PC-3 (cell line): Measurements from ENCODE around the gene SRRT. TPM values are rescaled to one million over a fixed set of nuclear protein-coding genes. Genes with fewer than 3 reads are reported as not detected.

Experiments used
- ATAC-seq: fragments of 200-7000 bp; cut with Tn5 transposase; 2 replicates; pipeline ENCODE4 v1.9.1; 2020; ENCODE audit warnings: mild to moderate bottlenecking, moderate library complexity
- BruUV-seq: library from RNA; stranded (reverse); fragments of 400-500 nt; replicated peaks from 2 replicates; lab custom pipeline; 2021; lab: Mats Ljungman, UMichigan
- CTCF ChIA-PET: fragments of 300-600 bp; sonication (Branson Sonifier 250); formaldehyde crosslinking; loops from one replicate; lab custom pipeline; 2022; ENCODE audit warnings: antibody characterized with exemption; lab: Charles Lee
- POLR2A ChIA-PET: fragments of 300-600 bp; sonication (Branson Sonifier 250); formaldehyde crosslinking; loops from one replicate; lab custom pipeline; 2022; ENCODE audit warnings: antibody characterized with exemption; ENCODE audit not compliant: unreplicated experiment; lab: Charles Lee
- DNase-seq: peaks from one replicate; pipeline ENCODE4 v3.0.0-alpha.2; 2015
- H2AFZ ChIP-seq: fragments of 300-600 bp; sonication (generic); 2 replicates; pipeline ENCODE4 v1.6.0; 2016; ENCODE audit warnings: antibody characterized with exemption, low read length
- H3F3A ChIP-seq: fragments of 300-600 bp; sonication (generic); one replicate; pipeline ENCODE4 v1.6.0; 2017; ENCODE audit warnings: antibody characterized with exemption, low read length, control low read depth, mild to moderate bottlenecking; ENCODE audit not compliant: unreplicated experiment
- H3K27ac ChIP-seq: fragments of 300-600 bp; sonication (generic); 2 replicates; pipeline ENCODE4 v1.5.1; 2016; ENCODE audit warnings: mild to moderate bottlenecking, low read length
- H3K27me3 ChIP-seq: fragments of 300-600 bp; sonication (generic); 2 replicates; pipeline ENCODE4 v1.6.1; 2016; ENCODE audit warnings: low read length, mixed read lengths
- H3K36me3 ChIP-seq: fragments of 300-600 bp; sonication (generic); 2 replicates; pipeline ENCODE4 v1.6.1; 2016; ENCODE audit warnings: low read depth, mixed run types, low read length, mixed read lengths
- H3K4me1 ChIP-seq: fragments of 300-600 bp; sonication (generic); 2 replicates; pipeline ENCODE4 v1.5.1; 2016; ENCODE audit warnings: low read length; ENCODE audit not compliant: insufficient read depth
- H3K4me2 ChIP-seq: fragments of 300-600 bp; sonication (generic); 2 replicates; pipeline ENCODE4 v1.6.0; 2016; ENCODE audit warnings: low read length
- H3K4me3 ChIP-seq: fragments of 300-600 bp; sonication (generic); 2 replicates; pipeline ENCODE4 v1.5.1; 2016; ENCODE audit warnings: mild to moderate bottlenecking, low read length, mixed read lengths
- H3K79me2 ChIP-seq: fragments of 300-600 bp; sonication (generic); 2 replicates; pipeline ENCODE4 v1.6.1; 2017; ENCODE audit warnings: low read length, mixed read lengths
- H3K9ac ChIP-seq: fragments of 300-600 bp; sonication (generic); 2 replicates; pipeline ENCODE4 v1.6.0; 2016; ENCODE audit warnings: mild to moderate bottlenecking, low read length
- H3K9me2 ChIP-seq: fragments of 300-600 bp; sonication (generic); replicated peaks from 2 replicates; pipeline ENCODE4 v1.6.1; 2016; ENCODE audit warnings: mixed run types, low read length, mixed read lengths
- H3K9me3 ChIP-seq: fragments of 300-600 bp; sonication (generic); 2 replicates; pipeline ENCODE4 v1.6.1; 2016; ENCODE audit warnings: low read length, mixed read lengths
- H4K20me1 ChIP-seq: fragments of 300-600 bp; sonication (generic); 2 replicates; pipeline ENCODE4 v1.6.1; 2016; ENCODE audit warnings: low read length, mixed read lengths
- EZH2 ChIP-seq: fragments of 300-600 bp; sonication (generic); IDR thresholded peaks from one replicate; pipeline ENCODE4 v1.6.1; 2017; ENCODE audit warnings: antibody characterized with exemption, mild to moderate bottlenecking, low read length; ENCODE audit not compliant: unreplicated experiment
- EZH2phosphoT487 ChIP-seq: fragments of 300-600 bp; sonication (generic); IDR thresholded peaks from 2 replicates; pipeline ENCODE4 v1.6.1; 2018; ENCODE audit warnings: mild to moderate bottlenecking, antibody characterized with exemption, low read length, borderline replicate concordance
- intact Hi-C: fragments of 100-400 bp; cut with micrococcal nuclease; formaldehyde crosslinking; loops from 2 replicates; pipeline ENCODE4 v1.9.0; 2023
- total RNA-seq: library from RNA; depleted of rRNA; stranded (reverse); fragments of >200 nt; gene quantifications from 2 replicates; pipeline ENCODE4 v1.2.3, GENCODE V29; 2014
- TF ChIP-seq, protein P1 (sequence below): fragments of 300-600 bp; sonication (generic); conservative IDR thresholded peaks from 2 replicates; pipeline ENCODE4 v1.5.1; 2017; ENCODE audit warnings: antibody characterized with exemption, low read depth, mild to moderate bottlenecking, low read length

The SRRT gene
- total RNA-seq, 1 experiment from 2014 or later, result 177 TPM

- Histone ChIP-seq H3F3A (no peaks in the 10 kb centered on the region), H3K27me3 (peaks cover 17% of the 10 kb centered on the region), H3K79me2 (peaks cover 10% of the 10 kb centered on the region), H3K4me2 (no peak overlapping the region), H2AFZ (no peak overlapping the region), H4K20me1 (no peaks in the 10 kb centered on the region), H3K4me3 (no peak overlapping the region), H3K9me3 (no peaks in the 10 kb centered on the region), H3K9ac (no peak overlapping the region), H3K27ac (no peak overlapping the region), H3K36me3 (peaks cover 3% of the 10 kb centered on the region; the same call in 1 of the 2 replicates), H3K9me2 (no peaks in the 10 kb centered on the region), H3K4me1 (peaks cover 35% of the 10 kb centered on the region)
- DNase-seq, result no peak
- intact Hi-C loops, result loop anchor here (10.0 kb wide), 1 partner anchor 241 kb away; no protein-coding TSS in a partner anchor
- no peak for ATAC-seq
- ChIA-PET CTCF (no interaction called here), POLR2A (no interaction called here)
- no TSS peak for BruUV-seq
- no peak for TF ChIP-seq EZH2
- no peak for TF ChIP-seq EZH2phosphoT487
- TF ChIP-seq, protein P1, sequence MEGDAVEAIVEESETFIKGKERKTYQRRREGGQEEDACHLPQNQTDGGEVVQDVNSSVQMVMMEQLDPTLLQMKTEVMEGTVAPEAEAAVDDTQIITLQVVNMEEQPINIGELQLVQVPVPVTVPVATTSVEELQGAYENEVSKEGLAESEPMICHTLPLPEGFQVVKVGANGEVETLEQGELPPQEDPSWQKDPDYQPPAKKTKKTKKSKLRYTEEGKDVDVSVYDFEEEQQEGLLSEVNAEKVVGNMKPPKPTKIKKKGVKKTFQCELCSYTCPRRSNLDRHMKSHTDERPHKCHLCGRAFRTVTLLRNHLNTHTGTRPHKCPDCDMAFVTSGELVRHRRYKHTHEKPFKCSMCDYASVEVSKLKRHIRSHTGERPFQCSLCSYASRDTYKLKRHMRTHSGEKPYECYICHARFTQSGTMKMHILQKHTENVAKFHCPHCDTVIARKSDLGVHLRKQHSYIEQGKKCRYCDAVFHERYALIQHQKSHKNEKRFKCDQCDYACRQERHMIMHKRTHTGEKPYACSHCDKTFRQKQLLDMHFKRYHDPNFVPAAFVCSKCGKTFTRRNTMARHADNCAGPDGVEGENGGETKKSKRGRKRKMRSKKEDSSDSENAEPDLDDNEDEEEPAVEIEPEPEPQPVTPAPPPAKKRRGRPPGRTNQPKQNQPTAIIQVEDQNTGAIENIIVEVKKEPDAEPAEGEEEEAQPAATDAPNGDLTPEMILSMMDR, result no peak
These were observed 18.5 kb downstream of the SRRT start for GRCh38 chr7:100893318-100893895.

DNA sequence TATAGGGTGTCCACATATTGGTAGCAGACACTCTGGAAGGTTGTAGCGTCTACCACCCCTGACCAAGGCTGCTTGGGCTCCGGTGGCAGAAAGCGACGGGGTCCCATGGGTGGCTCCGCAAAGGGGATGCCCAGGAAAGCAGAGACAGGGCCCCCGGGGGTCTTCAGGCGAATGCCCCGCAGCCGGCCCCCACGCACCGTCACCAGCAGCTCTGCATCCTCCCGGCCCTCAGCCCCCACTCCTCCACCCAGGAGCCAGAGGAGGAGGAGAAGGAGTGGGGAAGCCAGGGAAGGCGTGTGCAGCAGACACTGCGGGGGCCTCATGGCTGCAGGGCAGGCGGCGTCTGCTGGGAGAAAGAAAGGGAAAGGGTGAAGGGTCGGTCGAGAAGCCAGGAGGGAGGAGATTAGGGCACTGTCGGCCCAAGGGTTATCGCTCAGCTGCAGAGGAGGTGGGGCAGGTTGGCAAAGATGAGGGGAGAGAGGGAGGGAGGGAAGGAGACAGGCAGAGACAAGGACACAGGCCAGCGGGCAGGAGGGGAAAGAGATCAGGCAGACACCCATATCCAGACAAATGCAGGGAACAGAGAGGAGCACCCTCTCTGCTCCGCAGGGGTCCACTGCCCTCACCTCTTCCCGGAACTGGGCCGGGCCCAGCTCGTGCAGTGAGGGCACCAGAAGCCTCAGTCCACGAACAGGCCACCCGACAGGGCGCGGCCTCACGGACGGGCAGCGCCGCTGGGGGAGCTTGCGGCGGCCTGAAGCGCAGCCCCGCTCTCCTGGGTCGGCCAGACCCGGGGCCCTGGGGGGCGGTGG is 19.2 kb downstream of the SRRT start:
- H3K4me3 ChIP-seq, result no peak overlapping the region
- H2AFZ ChIP-seq, result no peak overlapping the region
- BruUV-seq, result no TSS peak
- peaks cover 17% of the 10 kb centered on the region for H3K27me3 ChIP-seq
- no peak overlapping the region for H3K4me2 ChIP-seq
- DNase-seq (no peak), ATAC-seq (no peak)
- H3K9me2 ChIP-seq, result no peaks in the 10 kb centered on the region
- ChIA-PET POLR2A (no interaction called here), CTCF (interaction anchor here (0.5 kb wide), 1 partner anchor 86 kb away, joined by 3 read pairs; no protein-coding TSS in a partner anchor)
- H3K36me3 ChIP-seq, result no peaks in the 10 kb centered on the region
- no peaks in the 10 kb centered on the region for H3K9me3 ChIP-seq
- H3K79me2 ChIP-seq, result peaks cover 3% of the 10 kb centered on the region
- H3K9ac ChIP-seq, result no peak overlapping the region
- intact Hi-C loops, result loop anchor here (10.0 kb wide), 1 partner anchor 241 kb away; no protein-coding TSS in a partner anchor
- no peak for TF ChIP-seq EZH2phosphoT487
- TF ChIP-seq, protein P1, result no peak
- TF ChIP-seq EZH2, result no peak
- H3K4me1 ChIP-seq, result peaks cover 28% of the 10 kb centered on the region
- no peaks in the 10 kb centered on the region for H3F3A ChIP-seq
- H3K27ac ChIP-seq, result no peak overlapping the region
- H4K20me1 ChIP-seq, result no peaks in the 10 kb centered on the region
